K562 (cell line): ENCODE measurements around the gene PKD1.

Experiments
- E2F8 ChIP-seq: fragments of 450-650 bp; IDR thresholded peaks from 2 replicates; pipeline ENCODE4 v1.7.1; 2018; ENCODE audit warnings: mild to moderate bottlenecking, low read depth; ENCODE audit not compliant: partially characterized antibody
- ELF2 ChIP-seq: fragments of 250-450 bp; sonication (Bioruptor Pico); IDR thresholded peaks from 2 replicates; pipeline ENCODE4 v1.5.0; 2021; ENCODE audit warnings: mild to moderate bottlenecking
- KAT7 ChIP-seq: sonication (generic); formaldehyde crosslinking; IDR thresholded peaks from 2 replicates; pipeline ENCODE4 v1.8.0; 2022; ENCODE audit warnings: missing genetic modification reagents, mild to moderate bottlenecking, borderline replicate concordance

DNA sequence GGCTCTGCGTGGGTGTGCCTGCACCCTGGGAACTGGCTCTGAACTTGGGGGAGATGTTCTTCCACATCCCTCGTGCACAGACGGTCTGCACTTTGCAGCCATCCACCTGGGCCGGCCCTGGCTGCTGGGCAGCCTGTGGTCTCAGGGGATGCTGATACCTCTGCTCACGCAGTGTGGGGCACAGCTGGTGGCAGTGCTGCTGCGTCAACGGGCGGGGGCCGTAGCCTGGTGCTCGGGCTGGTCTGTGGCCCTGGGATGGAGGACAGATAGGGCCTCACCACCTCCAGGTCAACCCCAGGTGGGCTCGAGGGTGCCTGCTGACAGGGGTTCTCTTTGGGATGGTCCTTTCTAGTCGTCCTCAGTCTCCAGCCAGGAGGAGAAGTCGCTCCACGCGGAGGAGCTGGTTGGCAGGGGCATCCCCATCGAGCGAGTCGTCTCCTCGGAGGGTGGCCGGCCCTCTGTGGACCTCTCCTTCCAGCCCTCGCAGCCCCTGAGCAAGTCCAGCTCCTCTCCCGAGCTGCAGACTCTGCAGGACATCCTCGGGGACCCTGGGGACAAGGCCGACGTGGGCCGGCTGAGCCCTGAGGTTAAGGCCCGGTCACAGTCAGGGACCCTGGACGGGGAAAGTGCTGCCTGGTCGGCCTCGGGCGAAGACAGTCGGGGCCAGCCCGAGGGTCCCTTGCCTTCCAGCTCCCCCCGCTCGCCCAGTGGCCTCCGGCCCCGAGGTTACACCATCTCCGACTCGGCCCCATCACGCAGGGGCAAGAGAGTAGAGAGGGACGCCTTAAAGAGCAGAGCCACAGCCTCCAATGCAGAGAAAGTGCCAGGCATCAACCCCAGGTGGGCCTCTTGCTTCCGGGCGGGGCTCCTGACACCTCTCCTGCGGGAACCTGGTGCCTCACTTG lies 51.6 kb downstream of the PKD1 start:
- no peak for TF ChIP-seq KAT7
- no peak for TF ChIP-seq E2F8
- no peak for TF ChIP-seq ELF2 (CRISPR knock-in tag)
